ENCODE data around the gene MSTN.

Gene MSTN

DNA sequence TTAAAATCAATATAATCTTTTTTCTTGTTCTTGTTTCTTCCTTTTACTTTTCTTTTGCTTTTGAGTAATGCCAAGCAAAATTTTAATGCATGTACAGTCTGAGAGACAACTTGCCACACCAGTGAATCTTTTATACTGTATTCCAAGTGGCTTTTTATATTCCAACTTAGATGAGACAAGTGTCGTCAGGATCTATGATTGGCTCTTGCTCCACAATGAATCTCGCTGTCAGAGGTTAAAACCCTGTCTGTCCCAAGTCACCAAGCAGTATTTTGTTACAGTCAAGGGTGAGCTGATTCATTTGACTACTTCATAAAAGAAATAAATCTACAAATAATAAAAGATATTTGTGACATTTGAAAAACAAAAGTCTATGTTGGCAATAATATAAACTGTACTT is at the start of gene MSTN:
Gene MSTN, minus strand, starts transcription at position 129 of the 400 bp plus-strand sequence. CDS start 133 bp downstream, outside the sequence.
- DNase-seq (ENCODE audit: low spot score), result no peak

DNA sequence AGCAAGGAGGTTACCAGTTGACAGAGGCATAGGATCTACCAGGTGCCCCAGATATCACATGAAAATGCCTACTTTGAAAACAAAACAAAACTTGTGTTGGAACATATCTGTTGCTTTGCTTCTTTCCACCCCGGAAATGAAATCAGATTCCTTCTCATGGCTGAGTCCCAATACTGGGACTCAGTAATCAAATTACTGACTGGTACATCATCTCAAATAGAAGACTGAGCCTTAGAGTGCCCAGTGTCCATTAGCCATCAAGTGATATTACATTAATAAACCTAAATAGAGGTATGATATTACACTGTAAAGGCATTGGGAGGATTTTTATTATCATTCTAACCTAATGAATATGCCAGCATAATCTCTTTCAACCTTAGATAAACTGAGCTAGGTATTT is 48.6 kb upstream of the MSTN start:
- DNase-seq (ENCODE audit: low spot score), result no peak

DNA sequence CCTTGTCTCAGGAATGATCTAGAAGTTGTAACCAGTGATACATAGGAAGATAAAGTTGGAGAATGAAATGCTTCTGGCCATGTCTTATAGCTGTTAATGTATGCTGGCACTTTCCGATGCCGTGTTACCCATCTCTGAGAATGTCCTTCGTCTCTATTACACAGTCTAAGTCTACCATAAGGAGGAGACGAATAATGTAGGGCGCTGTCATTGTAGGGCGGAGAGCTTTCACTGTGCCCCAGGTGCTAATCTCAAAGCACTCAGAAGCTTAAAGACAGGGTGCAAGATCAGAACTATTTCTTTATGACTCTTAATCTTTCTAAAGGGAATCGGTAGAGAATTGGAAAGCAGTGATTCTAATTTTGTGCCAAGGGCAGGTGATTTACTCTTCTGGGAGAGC is 48.2 kb upstream of the MSTN start:
- DNase-seq (ENCODE audit: low spot score), result no peak

- no peak for DNase-seq (ENCODE audit: low spot score)
Measured at GRCh38 chr2:190110131-190110530, 47.6 kb upstream of the MSTN start.

GRCh38 chr2:190107409-190107808 is 44.9 kb upstream of the MSTN start:
- no peak for DNase-seq (ENCODE audit: low spot score)

GRCh38 chr2:190106783-190107182 is 44.3 kb upstream of the MSTN start:
- no peak for DNase-seq (ENCODE audit: low spot score)

GRCh38 chr2:190105554-190105953 is 43.0 kb upstream of the MSTN start:
- DNase-seq (ENCODE audit: low spot score), result no peak

GRCh38 chr2:190103144-190103543 is 40.6 kb upstream of the MSTN start:
- no peak for DNase-seq (ENCODE audit: low spot score)

- DNase-seq (ENCODE audit: low spot score), result no peak
Measured at GRCh38 chr2:190099890-190100697, 37.6 kb upstream of the MSTN start.

- DNase-seq (ENCODE audit: low spot score), result no peak
Measured at GRCh38 chr2:190098851-190099250, 36.3 kb upstream of the MSTN start.

DNA sequence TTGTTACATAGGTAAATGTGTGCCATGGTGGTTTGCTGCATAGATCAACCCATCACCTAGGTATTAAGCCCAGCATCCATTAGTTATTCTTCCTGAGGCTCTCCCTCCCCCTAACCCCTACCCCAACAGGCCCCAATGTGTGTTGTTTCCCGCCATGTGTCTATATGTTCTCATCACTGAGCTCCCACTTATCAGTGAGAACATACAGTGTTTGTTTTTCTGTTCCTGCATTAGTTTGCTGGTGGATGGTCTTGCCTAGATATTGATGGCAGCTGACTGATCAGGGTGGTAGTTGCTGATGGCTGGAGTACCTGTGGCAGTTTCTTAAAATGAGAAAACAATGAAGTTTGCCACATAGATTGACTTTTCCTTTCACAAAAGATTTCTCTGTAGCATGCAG is 34.6 kb upstream of the MSTN start:
- DNase-seq (ENCODE audit: low spot score), result no peak

- no peak for DNase-seq (ENCODE audit: low spot score)
Measured at GRCh38 chr2:190094316-190094871, 31.9 kb upstream of the MSTN start.

DNA sequence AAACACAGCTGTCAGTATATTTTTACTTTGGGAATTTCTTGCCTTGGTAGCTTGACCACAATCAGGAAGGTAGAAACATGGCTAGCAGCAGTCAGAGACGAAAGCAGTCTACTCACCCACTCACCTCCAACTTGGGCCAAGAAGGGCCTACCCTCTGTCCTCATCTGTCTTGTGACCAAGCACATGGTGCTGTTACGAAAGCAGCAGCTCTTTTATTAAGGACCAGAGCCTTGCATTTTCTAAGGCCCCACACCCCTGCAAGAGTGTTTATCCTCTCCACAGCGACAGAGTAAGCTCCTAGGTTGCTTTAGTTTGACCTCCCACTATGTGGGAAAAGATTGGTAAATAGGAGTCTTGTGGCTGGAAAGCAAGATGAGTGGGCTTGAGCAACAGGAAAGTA is 31.3 kb upstream of the MSTN start:
- DNase-seq (ENCODE audit: low spot score), result no peak

GRCh38 chr2:190090148-190090547 is 27.6 kb upstream of the MSTN start:
- no peak for DNase-seq (ENCODE audit: low spot score)

GRCh38 chr2:190088917-190089316 is 26.4 kb upstream of the MSTN start:
- DNase-seq (ENCODE audit: low spot score), result peak; percentile 70

- DNase-seq (ENCODE audit: low spot score), result no peak
Measured at GRCh38 chr2:190084704-190085103, 22.2 kb upstream of the MSTN start.

GRCh38 chr2:190082118-190082517 is 19.6 kb upstream of the MSTN start:
- no peak for DNase-seq (ENCODE audit: low spot score)

DNA sequence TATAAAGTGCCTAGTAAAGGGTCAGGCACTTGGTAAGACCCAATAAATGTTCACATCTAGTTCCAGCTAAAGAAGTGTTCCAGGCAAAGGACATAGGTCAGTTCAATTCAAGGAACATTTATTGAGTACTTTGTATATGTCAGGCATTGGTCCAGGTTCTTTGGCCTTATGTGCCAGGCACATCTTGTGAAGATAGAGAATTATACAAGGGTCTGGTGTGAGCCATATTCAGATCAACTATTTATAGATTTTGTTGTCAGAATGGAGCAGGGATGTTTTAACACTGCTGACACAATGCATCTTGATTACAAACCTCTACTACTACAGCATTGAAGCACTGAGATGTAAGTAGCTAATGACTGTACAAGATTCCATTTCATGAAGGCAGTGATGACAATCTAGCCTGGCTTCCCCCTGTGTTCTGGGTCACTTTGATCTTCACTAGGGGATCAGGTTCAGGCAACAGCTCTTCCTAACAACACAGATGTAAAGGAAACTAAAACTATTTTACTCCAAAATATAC is 18.1 kb upstream of the MSTN start:
- no peak for DNase-seq (ENCODE audit: low spot score)

- DNase-seq (ENCODE audit: low spot score), result no peak
Measured at GRCh38 chr2:190079160-190079559, 16.6 kb upstream of the MSTN start.

DNA sequence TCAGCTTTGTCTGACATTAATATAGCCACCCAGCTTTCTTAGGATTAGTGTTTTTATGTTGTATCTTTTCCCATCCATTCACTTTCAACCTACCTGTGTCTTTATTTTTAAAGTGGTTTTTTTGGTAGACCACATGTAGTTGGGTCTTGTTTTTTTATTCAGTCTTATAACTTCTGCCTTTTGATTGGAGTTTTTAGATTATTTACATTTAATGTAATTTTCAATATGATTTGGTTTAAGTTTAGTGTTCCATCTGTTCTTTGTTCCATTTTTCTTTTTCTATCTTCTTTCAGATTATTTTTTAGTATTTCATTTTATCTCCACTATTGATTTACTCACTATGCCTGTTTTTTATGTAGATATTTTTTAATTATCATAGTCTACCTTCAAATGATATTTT is 13.1 kb upstream of the MSTN start:
- no peak for DNase-seq (ENCODE audit: low spot score)

DNA sequence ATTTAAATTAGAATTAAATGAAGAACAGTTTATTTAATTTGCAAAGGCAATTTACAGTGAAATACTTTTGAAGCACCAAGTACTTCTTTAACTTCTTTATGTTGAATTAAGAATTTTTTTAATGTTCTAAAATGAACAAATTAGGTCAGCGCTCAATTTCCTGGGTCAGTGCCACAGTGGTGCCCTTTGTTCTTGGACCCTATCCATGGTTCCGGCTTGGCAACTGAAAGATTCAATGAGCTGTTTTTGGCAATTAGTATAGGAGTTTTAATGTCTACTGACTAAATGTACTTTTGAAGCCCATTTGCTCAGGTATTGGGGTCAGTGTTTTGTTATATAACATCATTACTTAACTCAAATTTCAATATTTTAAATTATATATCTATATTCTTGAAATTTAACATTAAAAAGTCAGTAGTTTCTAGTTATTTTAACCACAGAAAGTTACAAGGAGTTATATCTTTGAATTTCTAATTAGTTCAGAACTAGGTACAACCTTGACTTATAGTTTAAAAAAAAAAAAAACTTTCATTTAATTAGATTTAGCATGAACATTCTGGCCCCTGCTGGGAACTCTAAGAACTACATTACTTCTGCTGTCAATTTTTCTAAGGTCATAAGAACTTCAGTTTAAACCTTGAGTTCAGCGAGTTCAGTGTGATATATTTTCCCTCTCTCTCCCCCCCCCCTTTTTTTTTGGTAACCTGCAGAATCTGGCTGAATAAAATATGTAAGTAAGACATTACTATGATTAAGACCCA is 7.6 kb upstream of the MSTN start:
- DNase-seq (ENCODE audit: low spot score), result peak; percentile 39

GRCh38 chr2:190068764-190069163 is 6.2 kb upstream of the MSTN start:
- no peak for DNase-seq (ENCODE audit: low spot score)

- DNase-seq (ENCODE audit: low spot score), result no peak
Measured at GRCh38 chr2:190065839-190066238, 3.3 kb upstream of the MSTN start.

Measured in kidney capillary endothelial cell (primary cell).